Stimulated activated CD4-positive, alpha-beta T cell treated with anti-CD3 and anti-CD28 coated beads, Interleukin-15, amount 100 ng/mL, for 1 hour (primary cell): ENCODE measurements around the gene SLC35A3.
"Not testable (repeated sequence)": the region's sequence is repeated elsewhere in the genome, so short reads cannot be mapped to it uniquely, and the experiment has no call there.

ENCODE experiments used
- DNase-seq, 2 donors: peaks; one replicate each; pipeline ENCODE4 v3.0.0-alpha.2; 2020; ENCODE audit warnings: low read depth in 1 of 2, low spot score in 1 of 2

Gene SLC35A3

DNA sequence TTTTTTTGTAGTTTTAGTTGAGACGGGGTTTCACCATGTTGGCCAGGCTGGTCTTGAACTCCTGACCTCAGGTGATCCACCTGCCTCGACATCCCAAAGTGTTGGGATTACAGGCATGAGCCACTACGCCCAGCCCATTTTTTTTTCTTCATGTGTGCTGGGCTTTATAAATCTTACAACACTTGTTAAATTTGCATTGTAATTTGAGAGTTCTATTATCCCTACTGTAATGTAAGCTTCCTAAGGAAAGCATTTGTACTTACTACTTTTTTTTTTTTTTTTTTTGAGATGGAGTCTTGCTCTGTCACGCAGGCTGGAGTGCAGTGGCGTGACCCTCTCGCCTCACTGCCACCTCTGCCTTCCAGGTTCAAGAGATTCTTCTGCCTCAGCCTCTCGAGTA lies 2.3 kb downstream of the SLC35A3 start:
- not testable (repeated sequence) for DNase-seq

DNA sequence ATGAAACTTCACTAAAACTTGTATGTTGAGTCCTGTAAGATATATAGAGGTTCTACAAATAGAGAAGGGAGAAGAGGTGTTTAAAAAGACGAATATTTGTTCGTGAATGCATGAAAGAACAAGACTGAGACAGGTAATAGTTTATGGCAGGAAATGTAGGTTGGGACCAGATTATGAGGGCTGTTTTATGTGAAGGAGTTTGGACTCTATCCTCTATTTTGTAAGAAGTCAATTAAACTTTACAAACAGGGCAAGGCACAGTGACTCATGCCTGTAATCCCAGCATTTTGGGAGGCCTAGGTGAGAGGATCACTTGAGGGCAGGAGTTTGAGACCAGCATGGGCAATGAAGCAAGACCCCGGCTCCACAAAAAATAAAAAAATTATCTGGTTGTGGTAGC lies 5.7 kb downstream of the SLC35A3 start:
- no peak for DNase-seq

DNA sequence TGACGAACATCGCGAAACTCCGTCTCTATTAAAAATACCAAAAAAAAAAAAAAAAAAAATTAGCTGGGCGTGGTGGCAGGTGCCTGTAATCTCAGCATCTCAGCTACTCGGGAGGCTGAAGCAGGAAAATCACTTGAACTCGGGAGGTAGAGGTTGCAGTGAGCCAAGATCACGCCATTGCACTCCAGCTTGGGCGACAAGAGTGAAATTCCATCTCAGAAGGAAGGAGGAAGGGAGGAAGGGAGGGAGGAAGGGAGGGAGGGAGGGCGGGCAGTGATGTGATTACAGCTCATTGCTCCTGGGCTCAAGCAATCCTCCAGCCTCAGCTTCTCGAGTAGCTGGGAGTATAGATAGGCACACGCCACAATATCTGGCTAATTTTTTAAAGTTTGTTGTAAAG lies 7.5 kb downstream of the SLC35A3 start:
- DNase-seq, result not testable (repeated sequence)

DNA sequence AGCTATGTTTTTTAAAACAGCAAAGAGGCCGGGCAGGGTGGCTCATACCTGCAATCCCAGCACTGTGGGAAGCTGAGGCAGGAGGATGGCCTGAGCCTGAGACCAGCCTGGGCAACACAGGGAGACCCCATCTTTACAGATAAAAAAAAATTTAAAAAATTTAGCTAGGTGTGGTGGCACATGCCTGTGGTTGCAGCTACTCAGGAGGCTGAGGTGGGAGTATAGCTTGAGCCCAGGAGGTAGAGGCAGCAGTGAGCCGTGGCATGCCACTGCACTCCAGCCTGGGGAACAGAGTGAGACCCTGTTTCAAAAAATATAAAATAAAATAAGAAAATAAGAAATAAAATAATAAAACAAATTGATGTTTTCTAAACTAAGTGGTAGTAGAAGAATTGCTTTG lies 8.4 kb downstream of the SLC35A3 start:
- DNase-seq, result no peak

DNA sequence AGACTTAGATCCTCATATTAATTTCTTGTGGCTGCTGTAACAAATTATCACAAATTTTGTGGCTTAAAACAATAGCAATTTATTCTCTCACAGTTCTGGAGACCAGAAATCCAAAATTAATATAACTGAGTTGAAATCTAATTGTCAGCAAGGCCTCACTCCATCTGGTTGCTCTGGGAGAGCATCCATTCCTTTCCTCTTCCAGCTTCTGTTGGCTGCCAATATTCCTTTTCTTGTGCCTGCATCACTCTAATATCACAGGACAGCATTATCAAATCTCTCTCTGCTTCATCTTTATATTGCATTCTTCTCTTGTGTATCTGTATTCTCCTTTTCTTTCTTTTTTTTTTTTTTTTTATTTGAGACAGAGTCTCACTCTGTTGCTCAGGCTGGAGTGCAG lies 9.3 kb downstream of the SLC35A3 start:
- DNase-seq, result no peak

DNA sequence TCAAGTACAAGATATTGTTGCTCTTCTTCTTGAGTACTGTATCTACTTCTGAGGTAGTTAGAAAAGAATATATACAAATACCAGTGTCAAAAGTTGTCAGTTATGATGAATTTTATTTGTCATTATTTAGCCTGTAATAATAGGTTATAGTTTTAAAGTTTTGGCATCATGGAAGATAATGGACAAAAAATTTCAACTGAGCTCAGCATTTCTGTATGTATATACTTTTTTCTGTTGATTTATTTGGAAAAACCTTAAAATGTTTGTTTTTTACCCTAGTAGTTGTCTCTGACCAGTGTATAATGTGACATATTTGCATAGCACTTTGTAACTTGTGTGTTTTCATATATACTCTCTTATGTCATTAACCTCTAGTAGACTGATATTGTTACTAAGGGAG lies 11.1 kb downstream of the SLC35A3 start:
- DNase-seq, result no peak

DNA sequence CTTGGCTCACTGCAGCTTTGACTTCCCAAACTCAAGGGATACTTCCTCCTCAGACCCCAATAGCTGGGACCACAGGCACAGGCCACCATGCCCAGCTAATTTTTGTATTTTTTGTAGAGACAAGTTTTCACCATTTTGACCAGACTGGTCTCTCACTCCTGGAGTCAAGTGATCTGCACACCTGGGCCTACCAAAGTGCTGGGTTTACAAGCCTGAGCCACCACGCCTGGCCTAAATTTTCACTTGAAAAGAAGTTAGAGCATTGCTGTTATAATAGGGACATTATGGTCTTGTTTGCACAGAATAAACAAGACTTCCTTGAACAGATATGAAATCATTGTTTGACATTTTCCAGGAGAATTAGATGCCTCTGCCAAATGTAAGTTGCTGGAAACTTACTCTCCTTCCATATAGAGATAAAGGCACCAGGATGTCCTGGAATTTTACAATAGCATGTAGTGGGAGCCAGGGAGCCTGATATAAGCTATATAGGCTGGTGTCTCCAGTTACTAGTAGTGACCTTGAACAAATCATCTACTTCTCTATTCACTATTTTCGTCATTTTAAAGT lies 16.9 kb downstream of the SLC35A3 start:
- no peak for DNase-seq

DNA sequence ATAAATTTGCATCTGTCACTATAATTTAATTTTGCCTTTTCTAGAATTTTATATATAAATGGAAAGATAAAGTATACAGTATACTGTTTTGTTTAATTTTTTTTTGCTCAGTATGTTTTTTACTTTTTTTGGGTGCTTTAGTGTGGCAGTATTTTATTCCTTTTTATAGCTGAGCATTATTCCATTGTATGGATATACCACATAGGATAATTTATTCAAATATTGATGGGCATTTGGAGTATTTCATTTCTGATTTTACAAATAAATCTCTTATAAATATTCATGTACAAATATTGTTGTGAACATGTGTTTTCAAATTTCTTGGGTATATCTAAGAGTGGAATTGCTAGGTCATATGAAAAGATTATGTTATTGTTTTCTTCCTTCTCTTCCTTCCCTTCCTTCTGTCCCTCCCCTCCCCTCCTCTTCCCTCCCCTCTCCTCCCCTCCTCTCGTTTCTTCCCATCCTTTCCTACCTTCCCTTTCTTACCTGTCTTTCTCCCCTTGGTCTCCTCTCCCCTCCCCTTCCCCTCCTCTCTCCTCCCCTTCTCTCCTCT lies 18.5 kb downstream of the SLC35A3 start:
- no peak for DNase-seq

DNA sequence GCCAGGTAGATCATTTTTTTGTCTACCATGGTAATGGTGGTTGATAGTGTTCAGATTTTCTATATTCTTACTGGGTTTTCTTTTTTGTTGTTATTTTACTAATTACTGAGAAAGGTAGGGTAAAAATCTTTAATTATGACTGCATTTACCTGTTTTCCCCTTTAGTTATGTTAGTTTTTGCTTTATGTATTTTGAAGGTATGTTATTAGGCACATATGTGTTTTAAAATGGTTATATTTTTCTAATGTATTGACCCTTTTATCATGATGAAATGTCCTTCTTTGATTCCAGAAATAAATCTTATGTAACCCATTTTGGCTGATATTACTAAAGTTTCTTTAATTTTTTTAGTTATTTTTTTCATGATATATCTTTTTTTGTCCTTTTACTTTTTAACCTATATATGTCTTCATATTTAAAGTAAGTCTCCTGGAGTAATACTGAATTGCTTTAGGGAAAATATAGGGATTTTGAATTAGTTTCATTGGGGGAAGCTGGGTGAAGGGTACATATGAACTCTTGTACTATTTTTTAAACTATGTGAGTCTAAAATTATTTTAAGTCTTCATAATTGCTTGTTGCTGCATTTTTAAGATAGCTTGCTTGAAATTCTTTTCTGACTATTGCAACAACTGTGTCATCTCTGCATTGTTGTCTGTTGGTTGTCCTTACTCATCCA lies 22.4 kb downstream of the SLC35A3 start:
- no peak for DNase-seq

DNA sequence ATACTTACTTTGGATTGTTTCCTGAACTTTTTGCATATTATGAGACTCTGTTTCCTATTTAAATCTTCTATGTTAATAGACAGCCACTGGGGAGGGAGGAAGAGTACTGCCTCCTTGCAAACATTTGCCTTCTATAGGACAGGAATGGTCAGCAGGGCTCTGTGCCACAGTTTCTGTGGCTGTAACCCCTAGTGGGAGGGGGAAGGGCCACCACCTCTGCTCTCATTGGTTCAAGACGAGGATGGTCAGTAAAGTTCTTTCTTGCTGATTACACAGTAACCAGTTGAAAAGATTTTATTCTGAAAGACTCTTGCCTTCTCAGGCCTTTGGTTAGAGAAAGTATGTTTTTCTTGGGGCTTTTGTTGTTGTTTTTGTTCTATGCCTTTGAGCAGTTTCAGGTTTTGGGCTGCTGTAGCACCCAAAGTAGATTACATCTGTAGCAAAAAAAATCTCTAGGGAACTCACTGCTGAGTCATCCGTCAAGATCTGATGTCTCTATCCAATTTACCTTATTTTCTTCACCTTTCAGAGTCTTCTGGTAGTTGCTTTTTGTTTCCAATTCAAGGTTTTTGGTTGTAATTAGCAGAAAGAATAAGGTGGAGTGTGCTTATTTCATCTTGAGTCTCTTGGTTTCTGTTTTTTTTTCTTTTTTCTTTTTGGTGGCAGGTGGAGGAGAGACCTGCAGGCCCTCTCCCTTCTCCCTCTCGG lies 23.1 kb downstream of the SLC35A3 start:
- no peak for DNase-seq

DNA sequence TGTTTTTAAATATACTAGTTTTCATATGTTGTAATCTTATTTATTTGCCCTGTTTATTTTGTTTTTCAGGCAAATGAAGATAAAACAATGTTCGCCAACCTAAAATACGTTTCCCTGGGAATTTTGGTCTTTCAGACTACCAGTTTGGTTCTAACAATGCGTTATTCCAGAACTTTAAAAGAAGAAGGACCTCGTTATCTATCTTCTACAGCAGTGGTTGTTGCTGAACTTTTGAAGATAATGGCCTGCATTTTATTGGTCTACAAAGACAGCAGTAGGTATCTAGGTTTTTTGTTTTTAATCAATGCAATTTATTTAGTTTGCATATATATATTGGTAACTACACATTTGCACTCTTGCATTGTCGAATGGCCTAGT lies 23.7 kb downstream of the SLC35A3 start:
- DNase-seq, result no peak

DNA sequence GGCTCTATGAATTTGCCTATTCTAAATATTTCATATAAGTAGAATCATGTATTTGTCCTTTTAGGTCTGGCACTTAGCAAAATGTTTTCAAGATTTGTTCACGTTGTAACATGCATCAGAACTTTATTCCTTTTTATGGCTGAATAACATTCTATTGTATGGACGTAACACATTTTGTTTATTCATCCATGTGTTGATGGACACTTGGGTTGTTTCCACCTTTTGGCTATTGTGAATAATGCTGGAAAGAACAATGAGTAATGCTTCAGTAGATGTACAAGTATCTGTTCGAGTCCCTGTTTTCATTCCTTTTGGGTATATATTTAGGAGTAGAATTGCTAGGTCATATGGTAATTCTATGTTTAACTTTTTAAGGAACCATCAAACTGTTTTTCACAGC lies 24.7 kb downstream of the SLC35A3 start:
- no peak for DNase-seq

DNA sequence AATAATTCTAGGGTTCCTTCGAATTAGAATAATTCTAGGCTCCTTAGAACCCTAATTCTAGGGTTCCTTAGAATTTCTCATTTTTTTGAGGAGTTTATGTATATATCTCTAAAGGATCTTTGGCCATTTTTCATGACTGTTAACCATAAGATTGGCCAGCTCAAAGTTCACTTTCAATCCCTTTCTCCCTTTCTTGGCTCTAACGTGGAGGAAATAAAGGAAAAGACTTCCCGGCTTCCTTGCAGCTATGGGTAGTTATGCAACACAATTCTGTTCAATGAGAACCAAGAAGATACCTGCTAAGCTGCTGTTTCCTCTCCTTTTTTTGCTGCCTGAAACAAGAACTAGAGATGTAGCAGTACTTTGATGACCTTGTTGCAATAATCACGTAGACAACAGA lies 27.2 kb downstream of the SLC35A3 start:
- DNase-seq, result no peak

DNA sequence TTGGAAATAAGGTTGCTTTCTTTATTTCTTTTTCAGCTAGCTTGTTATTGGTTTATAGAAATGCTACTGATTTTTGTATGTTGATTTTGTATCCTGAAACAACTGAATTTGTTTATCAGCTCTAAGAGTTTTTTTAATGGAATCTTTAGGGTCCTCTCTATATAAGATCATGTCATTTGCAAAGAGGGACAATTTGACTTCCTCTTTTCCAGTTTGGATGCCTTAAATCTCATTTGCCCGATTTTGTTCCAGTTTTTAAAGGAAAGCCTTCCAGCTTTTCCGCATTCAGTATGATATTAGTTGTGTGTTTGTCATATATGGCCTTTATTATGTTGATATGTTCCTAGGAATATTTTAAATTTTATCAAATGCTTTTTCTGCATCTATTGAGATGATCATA lies 31.7 kb downstream of the SLC35A3 start:
- no peak for DNase-seq

DNA sequence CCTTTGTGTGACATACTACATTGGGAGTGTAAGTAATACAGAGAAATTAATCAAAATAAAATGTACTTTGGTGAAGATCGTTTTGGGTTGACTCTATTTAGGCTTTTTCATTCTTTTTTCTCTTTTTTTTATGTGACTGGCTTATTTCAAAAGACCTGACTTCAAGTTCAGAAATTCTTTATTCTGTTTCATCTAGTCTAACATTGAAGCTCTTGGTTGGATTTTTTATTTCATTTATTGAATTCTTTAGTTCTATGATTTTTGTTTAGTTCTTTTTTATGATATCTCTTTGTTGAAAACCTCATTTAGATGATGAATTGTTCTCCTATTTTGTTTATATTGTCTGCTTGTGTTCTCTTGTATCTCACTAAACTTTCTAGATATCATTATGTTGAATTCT lies 35.6 kb downstream of the SLC35A3 start:
- DNase-seq, result no peak

DNA sequence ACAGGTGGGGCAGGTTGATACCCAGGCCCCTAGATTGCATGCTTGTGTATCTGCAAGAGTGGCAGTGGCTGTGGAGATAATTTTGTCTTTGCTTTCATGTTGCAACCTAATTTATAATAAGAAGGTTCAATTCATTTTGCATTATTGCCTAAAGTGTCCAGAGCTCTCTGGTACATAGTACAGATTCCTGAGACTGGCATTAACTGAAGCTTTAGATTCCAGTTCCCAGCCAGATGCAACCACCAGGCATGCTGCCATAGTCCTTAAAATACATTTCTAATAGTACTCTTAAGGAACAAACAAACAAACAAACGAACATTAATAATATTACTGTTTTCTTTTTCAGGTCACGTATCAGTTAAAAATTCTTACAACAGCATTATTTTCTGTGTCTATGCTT lies 36.9 kb downstream of the SLC35A3 start:
- DNase-seq, result no peak

DNA sequence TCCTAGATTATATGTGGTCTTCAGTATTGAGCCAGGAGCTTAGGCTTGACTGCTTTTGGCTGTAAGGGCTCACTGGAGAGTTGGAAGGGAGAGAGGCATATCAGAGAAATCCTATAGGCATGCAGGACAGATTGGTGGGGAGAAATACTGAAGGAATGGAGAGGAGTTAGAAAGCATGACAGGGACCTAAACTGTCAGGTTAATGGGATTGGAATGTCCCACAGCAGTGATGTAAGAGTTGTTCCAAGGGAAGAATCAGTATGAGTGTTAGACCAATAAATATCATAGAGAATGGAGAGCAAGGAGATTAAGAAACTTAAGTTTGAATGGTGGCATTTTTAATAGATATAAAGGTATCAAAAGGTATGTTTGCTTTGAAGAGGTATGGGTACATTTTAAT lies 39.7 kb downstream of the SLC35A3 start:
- no peak for DNase-seq

DNA sequence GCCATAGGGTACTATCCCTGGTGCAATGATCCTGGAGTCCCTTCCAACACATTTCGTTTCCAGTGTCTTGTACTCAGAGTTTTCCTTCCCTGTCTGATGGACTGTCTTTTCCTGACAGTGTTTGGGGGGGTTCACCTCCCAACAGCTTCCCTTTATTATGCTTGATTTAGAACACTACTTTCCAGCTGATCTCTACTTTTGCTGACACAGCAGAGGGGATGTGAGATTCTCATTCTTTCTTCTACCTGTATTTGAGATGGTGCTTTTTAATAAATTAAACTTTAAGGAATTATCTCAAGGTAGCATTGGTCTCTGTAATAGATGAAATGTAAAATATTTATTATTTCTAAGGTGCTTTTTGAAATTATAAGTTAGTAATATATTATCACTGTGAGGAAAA lies 41.0 kb downstream of the SLC35A3 start:
- no peak for DNase-seq

DNA sequence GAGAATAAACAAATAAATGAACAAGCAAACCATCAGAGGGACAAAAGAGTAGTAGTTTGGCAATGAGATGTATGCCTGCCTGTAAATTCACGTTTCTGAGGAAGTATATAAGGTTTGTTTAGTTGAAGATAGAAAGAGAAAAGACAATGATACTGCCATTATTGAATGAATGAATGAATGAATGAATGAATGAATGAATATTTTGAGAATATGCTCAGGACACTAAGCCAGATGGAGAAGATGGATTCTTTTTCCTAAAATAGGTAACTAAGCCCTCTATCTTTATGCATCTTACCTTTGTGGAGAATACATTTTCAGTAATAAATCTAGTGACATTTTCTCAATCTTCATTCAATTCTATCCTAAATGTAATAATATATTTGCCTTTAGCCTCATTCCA lies 49.4 kb downstream of the SLC35A3 start:
- no peak for DNase-seq

DNA sequence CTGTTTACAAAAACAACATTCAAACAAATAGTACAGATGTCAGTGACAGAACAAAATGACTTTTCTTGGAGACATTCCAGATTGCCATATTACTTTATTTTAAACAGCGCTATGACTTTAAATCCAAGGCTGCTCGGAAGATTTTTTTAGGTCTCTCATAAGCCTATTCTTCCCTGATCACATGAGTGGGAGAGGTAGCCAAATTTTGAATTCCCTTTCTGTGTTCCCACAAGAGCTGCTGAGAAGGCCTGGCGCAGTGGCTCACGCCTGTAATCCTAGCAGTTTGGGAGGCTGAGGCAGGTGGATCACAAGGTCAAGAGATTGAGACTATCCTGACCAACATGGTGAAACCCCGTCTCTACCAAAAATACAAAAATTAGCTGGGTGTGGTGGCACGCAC lies 53.7 kb downstream of the SLC35A3 start:
- DNase-seq, result no peak

DNA sequence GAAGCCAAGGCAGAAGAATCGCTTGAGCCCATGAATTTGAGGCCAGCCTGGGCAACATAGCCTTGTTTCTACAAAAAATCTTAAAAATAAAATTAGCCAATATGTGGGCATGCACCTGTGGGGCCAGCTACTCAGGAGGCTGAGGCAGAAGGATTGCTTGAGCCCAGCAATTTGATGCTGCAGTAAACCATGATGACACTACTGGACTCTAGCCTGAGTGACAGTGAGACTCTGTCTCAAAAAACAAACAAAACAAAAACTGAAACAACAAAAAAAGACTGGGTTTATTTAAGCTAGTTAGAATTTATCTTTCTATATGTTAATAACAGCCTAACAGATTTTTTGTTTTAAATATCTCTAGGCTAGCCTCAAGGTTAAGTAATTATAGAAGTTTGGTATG lies 57.4 kb downstream of the SLC35A3 start:
- no peak for DNase-seq

DNA sequence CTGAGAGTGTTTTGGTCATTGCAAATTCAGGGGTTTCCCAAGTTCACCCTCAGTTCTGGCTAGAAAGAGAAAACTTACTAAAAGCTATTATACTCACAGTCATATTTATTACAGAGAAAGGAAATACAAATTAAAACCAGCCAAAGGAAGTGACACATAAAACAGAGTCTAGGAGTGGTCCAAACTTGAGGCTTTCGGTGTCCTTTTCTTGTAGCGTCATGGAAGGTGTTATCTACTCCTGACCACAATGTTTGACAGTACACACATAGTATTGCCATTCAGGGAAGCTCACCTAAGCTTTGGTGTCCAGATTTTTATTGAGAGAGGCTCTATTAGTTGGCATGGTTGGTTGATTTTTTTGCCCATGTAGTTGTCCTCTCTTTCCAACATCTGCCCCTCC lies 59.0 kb downstream of the SLC35A3 start:
- DNase-seq, result no peak

DNA sequence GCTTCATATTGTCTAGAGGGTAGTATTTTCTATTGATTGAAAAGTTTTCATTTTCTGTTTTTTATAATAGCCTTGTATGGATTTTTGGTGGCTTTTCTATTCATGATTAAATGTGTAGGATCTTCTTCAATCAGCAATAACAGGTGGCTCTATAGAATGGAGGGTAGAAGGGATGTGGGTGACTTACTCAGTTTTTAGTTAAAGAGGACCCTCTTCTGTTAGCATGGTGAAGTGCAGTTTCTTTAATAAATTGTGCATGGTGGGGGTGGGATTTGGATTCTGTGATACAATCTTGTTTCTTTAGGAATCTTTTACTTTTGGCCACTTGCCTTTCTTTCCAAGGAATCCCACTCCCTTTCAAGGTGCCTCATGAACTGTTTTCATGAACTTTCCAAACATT lies 64.7 kb downstream of the SLC35A3 start:
- no peak for DNase-seq
